GM19455 (cell line): ENCODE measurements around the gene CENPH.
"Not testable (repeated sequence)": the region's sequence is repeated elsewhere in the genome, so short reads cannot be mapped to it uniquely, and the experiment has no call there.

ENCODE experiments used
- ATAC-seq: cut with Tn5 transposase; IDR thresholded peaks from one replicate; pipeline ENCODE4 v1.9.1; 2021; ENCODE audit not compliant: unreplicated experiment

Gene CENPH

GRCh38 chr5:69245031-69245430 is 55.6 kb downstream of the CENPH start:
- no peak for ATAC-seq

GRCh38 chr5:69248019-69248418 is 58.6 kb downstream of the CENPH start:
- ATAC-seq: no peak

DNA sequence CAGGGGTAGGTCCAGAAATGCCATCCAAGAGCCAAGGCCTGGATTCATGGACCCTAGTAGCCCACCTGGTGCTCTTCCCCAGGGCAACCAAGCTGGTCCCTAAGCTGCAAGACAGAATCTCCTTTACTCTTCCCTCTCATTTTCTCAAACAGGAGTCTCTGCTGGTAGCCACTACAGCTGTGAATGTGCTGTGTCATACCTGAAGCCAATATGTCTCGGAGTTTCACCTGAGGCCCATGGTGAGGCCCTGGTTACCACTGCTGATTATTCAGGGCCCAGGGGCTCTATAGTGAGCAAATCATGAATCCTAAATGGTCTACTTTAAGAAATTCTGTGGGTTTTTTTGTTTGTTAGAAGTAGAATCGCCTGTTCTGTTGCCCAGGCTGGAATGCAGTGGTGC is 61.2 kb downstream of the CENPH start:
- no peak for ATAC-seq

- ATAC-seq: no peak
Measured at GRCh38 chr5:69252437-69252836, 63.1 kb downstream of the CENPH start.

DNA sequence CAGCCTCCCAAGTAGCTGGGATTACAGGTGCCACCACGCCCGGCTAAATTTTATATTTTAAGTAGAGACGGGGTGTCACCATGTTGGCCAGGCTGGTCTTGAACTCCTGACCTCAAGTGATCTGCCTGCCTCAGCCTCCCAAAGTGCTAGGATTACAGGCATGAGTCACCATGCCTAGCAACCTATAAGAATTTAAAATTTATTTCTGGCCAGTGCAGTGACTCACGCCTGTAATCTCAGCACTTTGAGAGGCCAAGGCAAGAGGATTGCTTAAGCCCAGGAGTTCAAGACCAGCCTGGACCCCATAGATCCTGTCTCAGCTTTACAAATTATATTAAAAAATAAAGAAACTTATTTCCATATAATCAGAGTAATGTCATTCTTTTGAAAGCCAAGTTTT is 66.6 kb downstream of the CENPH start:
- not testable (repeated sequence) for ATAC-seq

DNA sequence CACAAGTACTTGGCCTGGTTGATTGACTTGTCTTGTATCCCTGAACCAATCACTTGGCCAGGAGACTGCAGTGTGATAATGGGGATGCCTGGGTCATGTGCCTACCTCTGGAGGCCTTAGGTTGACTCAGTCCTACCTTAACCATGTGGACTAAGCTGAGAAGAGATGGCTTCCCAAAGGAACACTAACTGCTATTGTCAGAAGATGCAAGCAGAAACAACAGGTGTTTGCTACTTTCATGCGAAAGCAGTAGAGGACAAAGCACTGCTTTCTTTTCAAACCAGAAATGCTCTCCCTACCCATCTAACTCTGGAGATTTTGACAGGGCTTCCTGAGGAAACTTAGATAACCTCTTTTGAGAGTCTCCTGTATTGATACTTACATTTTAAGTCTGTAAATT is 68.2 kb downstream of the CENPH start:
- no peak for ATAC-seq
